Right lobe of liver (tissue), 4 donors: Measurements from ENCODE around the gene PLXNA4.

Experiments used
- CTCF ChIP-seq, 4 donors: fragments of 200-600 bp in 3 of 4; fragments of 450-650 bp in 1 of 4; IDR thresholded peaks; one replicate each; pipeline versions ENCODE4 v1.5.1 to v1.8.0; 2016 to 2022; ENCODE audit warnings: antibody characterized with exemption in 4 of 4, mild to moderate bottlenecking in 2 of 4
- POLR2A ChIP-seq: fragments of 450-650 bp; IDR thresholded peaks from one replicate; pipeline ENCODE4 v1.6.1; 2017; ENCODE audit warnings: antibody characterized with exemption, mild to moderate bottlenecking
- donor health status: DM: no; HTN: no; CAD: no.
- donor health status: DM: no; HTN: no; CAD: no.
- donor health status: DM: no; HTN: yes; CAD: no.

- TF ChIP-seq CTCF (IDR thresholded peaks at IDR 0.05), result no peak
- no peak for TF ChIP-seq POLR2A
Measured at GRCh38 chr7:132453826-132454225, 122.4 kb downstream of the PLXNA4 start.
